H1 (cell line): Measurements from ENCODE around the gene TEX101. TPM values are rescaled to one million over a fixed set of nuclear protein-coding genes. Genes with fewer than 3 reads are reported as not detected.

Experiments
- CTCF ChIA-PET: fragments of 300-600 bp; sonication (Branson Sonifier 250); formaldehyde crosslinking; loops from one replicate; lab custom pipeline; 2021; ENCODE audit not compliant: partially characterized antibody; lab: Charles Lee
- POLR2A ChIA-PET: fragments of 300-600 bp; sonication (Branson Sonifier 250); formaldehyde crosslinking; loops from one replicate; lab custom pipeline; 2021; ENCODE audit warnings: inconsistent platforms; ENCODE audit not compliant: partially characterized antibody; lab: Charles Lee
- DNase-seq, 2 experiments: peaks; one replicate each; pipeline versions ENCODE4 v3.0.0 to v3.0.0-alpha.2; 2010 to 2022; ENCODE audit warnings: low spot score in 2 of 2, low read depth in 1 of 2, mixed read lengths in 1 of 2
- FAIRE-seq: peaks from 2 replicates; lab custom pipeline; 2011; peaks lifted over from hg19 to GRCh38; lab: Jason Lieb, UNC
- H2AFZ ChIP-seq: 2 replicates; pipeline ENCODE4 v1.8.1; 2012; ENCODE audit warnings: low read length, inconsistent platforms
- H2AK5ac ChIP-seq: 2 replicates; pipeline ENCODE4 v1.6.1; 2013; ENCODE audit warnings: low read depth, low read length
- H2BK120ac ChIP-seq: replicated peaks from 2 replicates; pipeline ENCODE3; 2013; ENCODE audit warnings: low read depth, low read length, inconsistent platforms
- H2BK12ac ChIP-seq: 2 replicates; pipeline ENCODE4 v1.6.1; 2013; ENCODE audit warnings: low read depth, low read length
- H2BK15ac ChIP-seq: 2 replicates; pipeline ENCODE4 v1.6.1; 2013; ENCODE audit warnings: low read length
- H2BK20ac ChIP-seq: 2 replicates; pipeline ENCODE4 v1.6.1; 2013; ENCODE audit warnings: low read length
- H2BK5ac ChIP-seq: 2 replicates; pipeline ENCODE4 v1.6.1; 2013; ENCODE audit warnings: low read depth, low read length
- H3K14ac ChIP-seq: 2 replicates; pipeline ENCODE4 v1.6.1; 2013; ENCODE audit warnings: inconsistent platforms; ENCODE audit not compliant: insufficient read length
- H3K18ac ChIP-seq: 2 replicates; pipeline ENCODE4 v1.6.1; 2013; ENCODE audit warnings: low read length; ENCODE audit errors: extremely low read depth
- H3K23ac ChIP-seq: 2 replicates; pipeline ENCODE4 v1.6.1; 2013; ENCODE audit warnings: inconsistent platforms; ENCODE audit not compliant: insufficient read length
- H3K23me2 ChIP-seq: 2 replicates; pipeline ENCODE4 v1.6.1; 2013; ENCODE audit warnings: low read depth, low read length
- H3K27ac ChIP-seq: 2 replicates; pipeline ENCODE4 v1.6.1; 2011; ENCODE audit warnings: low read depth, low read length, inconsistent platforms
- H3K27me3 ChIP-seq, 4 experiments: replicated peaks in 1 of 4; 1 replicate in 1 of 4; 2 replicates in 3 of 4; pipeline versions ENCODE4 v1.6.1 to v1.8.1; 2011 to 2013; ENCODE audit warnings: low read length in 3 of 4, mild to moderate bottlenecking in 3 of 4, inconsistent platforms in 2 of 4, mixed read lengths in 2 of 4, moderate library complexity in 1 of 4; ENCODE audit not compliant: control insufficient read depth in 3 of 4, insufficient read depth in 3 of 4; ENCODE audit errors: extremely low read depth in 1 of 4
- H3K36me3 ChIP-seq, 4 experiments: 2 replicates each; pipeline versions ENCODE4 v1.6.1 to v1.8.1; 2011 to 2013; ENCODE audit warnings: mild to moderate bottlenecking in 4 of 4, low read length in 3 of 4, moderate library complexity in 2 of 4, control low read depth in 1 of 4, inconsistent platforms in 1 of 4; ENCODE audit not compliant: insufficient read depth in 4 of 4, control insufficient read depth in 2 of 4
- H3K4ac ChIP-seq: replicated peaks from 2 replicates; pipeline ENCODE3; 2013; ENCODE audit warnings: low read length, low read depth, mixed read lengths, inconsistent platforms; ENCODE audit not compliant: insufficient read length
- H3K4me1 ChIP-seq, 4 experiments: replicated peaks in 1 of 4; 1 replicate in 1 of 4; 2 replicates in 3 of 4; pipeline versions ENCODE4 v1.6.1 to v1.8.1; 2011 to 2013; ENCODE audit warnings: low read length in 3 of 4, inconsistent platforms in 2 of 4, mixed read lengths in 1 of 4; ENCODE audit not compliant: insufficient read depth in 4 of 4, control insufficient read depth in 3 of 4
- H3K4me2 ChIP-seq, 2 experiments: 2 replicates each; pipeline versions ENCODE4 v1.6.1 to v1.8.1; 2011 to 2013; ENCODE audit warnings: low read depth in 2 of 2, low read length in 2 of 2, control low read depth in 1 of 2, inconsistent platforms in 1 of 2, mild to moderate bottlenecking in 1 of 2; ENCODE audit not compliant: insufficient read depth in 1 of 2
- H3K4me3 ChIP-seq, 4 experiments: fragments of 200-600, 300-600 bp in 1 of 4; sonication (generic), shearing (Covaris generic), sonication (Bioruptor Twin) in 1 of 4; 2 replicates each; pipeline versions ENCODE4 v1.5.1 to v1.8.1; 2011 to 2016; ENCODE audit warnings: low read length in 4 of 4, low read depth in 3 of 4, control low read depth in 2 of 4, inconsistent platforms in 2 of 4, mild to moderate bottlenecking in 2 of 4, mixed read lengths in 1 of 4, moderate library complexity in 1 of 4; ENCODE audit not compliant: insufficient read depth in 2 of 4; ENCODE audit errors: extremely low read depth in 1 of 4
- H3K56ac ChIP-seq: replicated peaks from 2 replicates; pipeline ENCODE3; 2013; ENCODE audit warnings: low read depth, mild to moderate bottlenecking, mixed read lengths, low read length, inconsistent platforms; ENCODE audit not compliant: insufficient read length
- H3K79me1 ChIP-seq: 2 replicates; pipeline ENCODE4 v1.6.1; 2013; ENCODE audit warnings: low read depth, low read length, control low read depth
- H3K79me2 ChIP-seq, 2 experiments: 2 replicates each; pipeline versions ENCODE4 v1.6.1 to v1.8.1; 2012 to 2013; ENCODE audit warnings: low read length in 2 of 2, mild to moderate bottlenecking in 2 of 2, inconsistent platforms in 1 of 2; ENCODE audit not compliant: insufficient read depth in 2 of 2, control insufficient read depth in 1 of 2
- H3K9ac ChIP-seq, 4 experiments: replicated peaks in 1 of 4; 1 replicate in 1 of 4; 2 replicates in 3 of 4; pipeline versions ENCODE4 v1.6.1 to v1.8.1; 2011 to 2013; ENCODE audit warnings: low read depth in 3 of 4, low read length in 3 of 4, control low read depth in 2 of 4, mild to moderate bottlenecking in 2 of 4, moderate library complexity in 2 of 4, inconsistent platforms in 1 of 4; ENCODE audit errors: extremely low read depth in 1 of 4
- H3K9me3 ChIP-seq, 2 experiments: 2 replicates each; pipeline versions ENCODE4 v1.6.1 to v1.8.1; 2012 to 2013; ENCODE audit warnings: mild to moderate bottlenecking in 2 of 2, moderate library complexity in 2 of 2, control low read depth in 1 of 2, inconsistent platforms in 1 of 2, low read depth in 1 of 2, low read length in 1 of 2, mixed read lengths in 1 of 2; ENCODE audit not compliant: insufficient read depth in 2 of 2
- H4K20me1 ChIP-seq, 2 experiments: replicated peaks in 1 of 2; 2 replicates each; pipeline versions ENCODE3 to v1.8.1; 2011 to 2013; ENCODE audit warnings: inconsistent platforms in 2 of 2, low read length in 2 of 2, mild to moderate bottlenecking in 1 of 2; ENCODE audit not compliant: insufficient read depth in 2 of 2, control insufficient read depth in 1 of 2
- H4K5ac ChIP-seq: 2 replicates; pipeline ENCODE4 v1.6.1; 2013; ENCODE audit warnings: low read length, low read depth, mixed read lengths, inconsistent platforms; ENCODE audit not compliant: insufficient read length
- H4K8ac ChIP-seq: 2 replicates; pipeline ENCODE4 v1.8.0; 2013; ENCODE audit warnings: mild to moderate bottlenecking, moderate library complexity, low read length, inconsistent platforms; ENCODE audit not compliant: insufficient read depth; ENCODE audit errors: extremely low read depth
- H4K91ac ChIP-seq: replicated peaks from 2 replicates; pipeline ENCODE3; 2013; ENCODE audit warnings: low read length, mixed read lengths, inconsistent platforms; ENCODE audit not compliant: insufficient read length
- EGR1 ChIP-seq: IDR thresholded peaks from 2 replicates; pipeline ENCODE4 v1.6.1; 2011; ENCODE audit warnings: low read depth, low read length, borderline replicate concordance
- PHF8 ChIP-seq: fragments of 200-600 bp; sonication (generic); conservative IDR thresholded peaks from 2 replicates; pipeline ENCODE4 v1.7.1; 2012; ENCODE audit warnings: low read depth, mild to moderate bottlenecking, inconsistent platforms, low read length, moderate library complexity
- RNF2 ChIP-seq: fragments of 200-900, 300-1000 bp; sonication (generic); IDR thresholded peaks from 2 replicates; pipeline ENCODE4 v1.7.1; 2016; ENCODE audit warnings: borderline replicate concordance, low read depth, mild to moderate bottlenecking, antibody characterized with exemption, low read length; ENCODE audit not compliant: poor library complexity, severe bottlenecking; ENCODE audit errors: missing control alignments
- TAF1 ChIP-seq: IDR thresholded peaks from 2 replicates; pipeline ENCODE4 v1.6.1; 2011; ENCODE audit warnings: mild to moderate bottlenecking, low read depth, low read length
- TBP ChIP-seq: IDR thresholded peaks from 2 replicates; pipeline ENCODE4 v1.6.1; 2011; ENCODE audit warnings: low read depth, low read length, improper control_type of control experiment
- TEAD4 ChIP-seq: IDR thresholded peaks from 2 replicates; pipeline ENCODE4 v1.6.1; 2012; ENCODE audit warnings: low read depth, low read length, inconsistent platforms, mixed read lengths
- YY1 ChIP-seq: IDR thresholded peaks from 2 replicates; pipeline ENCODE4 v1.6.1; 2011; ENCODE audit warnings: low read depth, mild to moderate bottlenecking, low read length
- WGBS, 2 experiments: shearing (Covaris generic) in 1 of 2; methylation state at CpG; one replicate each; pipeline versions ENCODE4 v1.1.6 to v1.1.7; 2013 to 2015; ENCODE audit warnings: low lambda C conversion rate in 2 of 2, mixed read lengths in 2 of 2, inconsistent platforms in 1 of 2, low coverage in 1 of 2, missing lambda C conversion rate in 1 of 2; ENCODE audit not compliant: insufficient replicate concordance in 2 of 2, insufficient coverage in 1 of 2, insufficient read length in 1 of 2; ENCODE audit errors: extremely low coverage in 1 of 2, missing lambda C conversion rate in 1 of 2; 5-methylcytosine and 5-hydroxymethylcytosine counted together
- polyA plus RNA-seq, 7 experiments: library from polyadenylated mRNA; depleted of rRNA in 3 of 7; stranded (reverse) in 5 of 7; unstranded in 2 of 7; fragments of >200 nt in 5 of 7; fragments of 200-250 nt in 2 of 7; gene quantifications; 1 replicate in 5 of 7; 2 replicates in 1 of 7; 4 replicates in 1 of 7; pipeline versions ENCODE4 v1.2.1 to v1.2.3, GENCODE V29; 2011 to 2013; ENCODE audit warnings: missing spikeins in 2 of 7, mixed read lengths in 2 of 7
- total RNA-seq: library from RNA; stranded (reverse); fragmentation: NEBNext Ultra II Directional; extraction: Animal tissue kit (Norgen Biotek cat#: 25700); gene quantifications from 2 replicates; pipeline ENCODE4 v1.2.1, GENCODE V29; 2021
- TF ChIP-seq, protein P1 (sequence below): IDR thresholded peaks from 2 replicates; pipeline ENCODE4 v1.6.1; 2012; ENCODE audit warnings: inconsistent platforms

TEX101 gene
- total and polyA plus RNA-seq, 2 of the 8 experiments (the other 6 are each of a cell fraction or from before 2014, with no cell fraction given) = 0.12 TPM; not detected in 1

DNA sequence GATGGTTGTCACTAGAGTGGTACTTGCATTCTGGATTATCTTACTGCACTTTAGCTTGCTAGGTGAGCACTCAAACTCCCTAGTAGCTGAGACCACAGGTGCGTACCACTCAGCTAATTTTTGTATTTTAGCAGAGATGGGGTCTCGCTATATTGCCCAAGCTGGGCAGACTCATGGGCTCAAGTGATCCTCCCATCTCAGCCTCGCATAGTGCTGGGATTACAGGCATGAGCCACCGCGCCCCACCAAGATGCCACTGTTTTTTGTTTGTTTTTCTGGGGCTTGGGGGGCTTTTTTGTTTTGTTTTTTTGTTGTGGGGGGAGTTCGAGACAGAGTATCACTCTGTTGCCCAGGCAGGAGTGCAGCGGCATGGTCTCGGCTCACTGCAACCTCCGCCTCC lies 33.0 kb downstream of the TEX101 start:
- FAIRE-seq = no peak
- no peak for TF ChIP-seq TBP
- no peak for TF ChIP-seq EGR1
- no peak for TF ChIP-seq PHF8
- TF ChIP-seq TEAD4 = no peak
- no peak for TF ChIP-seq TAF1
- TF ChIP-seq, protein P1, sequence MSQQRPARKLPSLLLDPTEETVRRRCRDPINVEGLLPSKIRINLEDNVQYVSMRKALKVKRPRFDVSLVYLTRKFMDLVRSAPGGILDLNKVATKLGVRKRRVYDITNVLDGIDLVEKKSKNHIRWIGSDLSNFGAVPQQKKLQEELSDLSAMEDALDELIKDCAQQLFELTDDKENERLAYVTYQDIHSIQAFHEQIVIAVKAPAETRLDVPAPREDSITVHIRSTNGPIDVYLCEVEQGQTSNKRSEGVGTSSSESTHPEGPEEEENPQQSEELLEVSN = no peak
- no peak for TF ChIP-seq YY1
- no peak for TF ChIP-seq RNF2

More for the DNA sequence above, 33.0 kb downstream of the TEX101 start:
- H3K4me3 ChIP-seq = no peak overlapping the region
- H3K56ac ChIP-seq = no peak overlapping the region
- H3K18ac ChIP-seq = no peak overlapping the region
- no peak overlapping the region for H2AFZ ChIP-seq
- H3K79me1 ChIP-seq = no peaks in the 10 kb centered on the region
- no peaks in the 10 kb centered on the region for H3K23me2 ChIP-seq
- H3K23ac ChIP-seq = no peak overlapping the region
- no peak overlapping the region for H3K4ac ChIP-seq
- no peak overlapping the region for H4K8ac ChIP-seq
- ChIA-PET CTCF (interaction anchor here (0.7 to 6.5 kb wide), 32 partner anchors 8 to 195 kb away, joined by 3 to 192 read pairs (median 6); partner anchors contain the start of genes ETHE1, LYPD3 and PHLDB3), POLR2A (interaction anchor here (1.1 to 2.9 kb wide), 6 partner anchors 9 to 78 kb away, joined by 3 to 15 read pairs (median 3); no protein-coding TSS in a partner anchor)
- no peak overlapping the region for H2BK15ac ChIP-seq
- no peak overlapping the region for H2BK20ac ChIP-seq
- H3K27me3 ChIP-seq = no peaks in the 10 kb centered on the region
- H3K9me3 ChIP-seq = peaks cover 2% of the 10 kb centered on the region in 2 experiments; a peak in 1 of 4 replicates
- WGBS, 2 experiments = 97% methylated on average over 9 of the region's 9 CpGs; no CpG with 5 or more reads in 1 of the 2 experiments
- H4K20me1 ChIP-seq = no peaks in the 10 kb centered on the region
- no peaks in the 10 kb centered on the region for H3K36me3 ChIP-seq
- H2AK5ac ChIP-seq = no peak overlapping the region
- H3K14ac ChIP-seq = no peak overlapping the region
- H3K27ac ChIP-seq = no peak overlapping the region
- no peak overlapping the region for H2BK120ac ChIP-seq
- no peaks in the 10 kb centered on the region for H3K4me1 ChIP-seq
- H2BK5ac ChIP-seq = no peak overlapping the region
- H3K4me2 ChIP-seq = no peak overlapping the region
- no peak overlapping the region for H4K5ac ChIP-seq
- no peak overlapping the region for H3K9ac ChIP-seq
- H4K91ac ChIP-seq = no peak overlapping the region
- no peak for DNase-seq
- H3K79me2 ChIP-seq = no peaks in the 10 kb centered on the region
- no peak overlapping the region for H2BK12ac ChIP-seq
